Stimulated activated naive CD8-positive, alpha-beta T cell treated with anti-CD3 and anti-CD28 coated beads, Interleukin-15, Interleukin-2, amounts not matched to agents 100 ng/mL and 50 ng/mL, for 24 hours (primary cell): ENCODE results near the gene NTMT1.

Source experiments
- H3K27ac Mint-ChIP-seq: one replicate; pipeline ENCODE4 v1.8.0; 2021; ENCODE audit warnings: mild to moderate bottlenecking, mixed read lengths
- H3K27me3 Mint-ChIP-seq: one replicate; pipeline ENCODE4 v1.8.0; 2021; ENCODE audit warnings: mixed read lengths
- H3K36me3 Mint-ChIP-seq: one replicate; pipeline ENCODE4 v1.8.0; 2021; ENCODE audit warnings: low read depth, mixed read lengths
- H3K4me1 Mint-ChIP-seq: one replicate; pipeline ENCODE4 v1.8.0; 2021; ENCODE audit warnings: low read depth, mixed read lengths
- H3K4me3 Mint-ChIP-seq: one replicate; pipeline ENCODE4 v1.8.0; 2021; ENCODE audit warnings: mild to moderate bottlenecking, mixed read lengths
- H3K9me3 Mint-ChIP-seq: one replicate; pipeline ENCODE4 v1.8.0; 2021; ENCODE audit warnings: mixed read lengths

NTMT1 gene

GRCh38 chr9:129676975-129677374 is 51.0 kb downstream of the NTMT1 start:
- no peak overlapping the region for H3K27ac Mint-ChIP-seq
- peaks cover 15% of the 10 kb centered on the region for H3K27me3 Mint-ChIP-seq
- no peak overlapping the region for H3K4me3 Mint-ChIP-seq
- no peaks in the 10 kb centered on the region for H3K4me1 Mint-ChIP-seq
- H3K36me3 Mint-ChIP-seq = no peaks in the 10 kb centered on the region
- no peaks in the 10 kb centered on the region for H3K9me3 Mint-ChIP-seq

- H3K36me3 Mint-ChIP-seq = no peaks in the 10 kb centered on the region
- H3K4me3 Mint-ChIP-seq = no peak overlapping the region
- no peaks in the 10 kb centered on the region for H3K4me1 Mint-ChIP-seq
- peaks cover 18% of the 10 kb centered on the region for H3K27me3 Mint-ChIP-seq
- H3K9me3 Mint-ChIP-seq = no peaks in the 10 kb centered on the region
- H3K27ac Mint-ChIP-seq = no peak overlapping the region
Measured at GRCh38 chr9:129677456-129677855, 51.5 kb downstream of the NTMT1 start.

GRCh38 chr9:129678844-129679243 is 52.9 kb downstream of the NTMT1 start:
- peaks cover 15% of the 10 kb centered on the region for H3K27me3 Mint-ChIP-seq
- no peaks in the 10 kb centered on the region for H3K36me3 Mint-ChIP-seq
- no peak overlapping the region for H3K27ac Mint-ChIP-seq
- H3K4me1 Mint-ChIP-seq = no peaks in the 10 kb centered on the region
- no peaks in the 10 kb centered on the region for H3K9me3 Mint-ChIP-seq
- no peak overlapping the region for H3K4me3 Mint-ChIP-seq

- H3K27me3 Mint-ChIP-seq = peaks cover 15% of the 10 kb centered on the region
- H3K9me3 Mint-ChIP-seq = no peaks in the 10 kb centered on the region
- no peak overlapping the region for H3K27ac Mint-ChIP-seq
- H3K36me3 Mint-ChIP-seq = no peaks in the 10 kb centered on the region
- H3K4me1 Mint-ChIP-seq = no peaks in the 10 kb centered on the region
- H3K4me3 Mint-ChIP-seq = no peak overlapping the region
Measured at GRCh38 chr9:129679537-129679936, 53.6 kb downstream of the NTMT1 start.

GRCh38 chr9:129681924-129682323 is 56.0 kb downstream of the NTMT1 start:
- H3K4me1 Mint-ChIP-seq = no peaks in the 10 kb centered on the region
- H3K4me3 Mint-ChIP-seq = no peak overlapping the region
- H3K27ac Mint-ChIP-seq = no peak overlapping the region
- peaks cover 9% of the 10 kb centered on the region for H3K27me3 Mint-ChIP-seq
- H3K36me3 Mint-ChIP-seq = no peaks in the 10 kb centered on the region
- H3K9me3 Mint-ChIP-seq = no peaks in the 10 kb centered on the region

- Mint-ChIP-seq H3K27me3 (peaks cover 8% of the 10 kb centered on the region), H3K27ac (no peak overlapping the region), H3K4me3 (no peak overlapping the region), H3K4me1 (no peaks in the 10 kb centered on the region), H3K9me3 (no peaks in the 10 kb centered on the region), H3K36me3 (no peaks in the 10 kb centered on the region)
Measured at GRCh38 chr9:129682381-129682780, 56.4 kb downstream of the NTMT1 start.

- H3K36me3 Mint-ChIP-seq = no peaks in the 10 kb centered on the region
- H3K27ac Mint-ChIP-seq = no peak overlapping the region
- no peaks in the 10 kb centered on the region for H3K9me3 Mint-ChIP-seq
- no peak overlapping the region for H3K4me3 Mint-ChIP-seq
- H3K4me1 Mint-ChIP-seq = no peaks in the 10 kb centered on the region
- H3K27me3 Mint-ChIP-seq = peaks cover 3% of the 10 kb centered on the region
Measured at GRCh38 chr9:129685220-129685932, 59.4 kb downstream of the NTMT1 start.
